Fibroblast of lung (primary cell): ENCODE results near the gene LAYN.

Source experiments
- CTCF ChIP-seq, 2 donors: IDR thresholded peaks in 1 of 2; conservative IDR thresholded peaks in 1 of 2; 1 replicate in 1 of 2; 2 replicates in 1 of 2; pipeline ENCODE4 v1.5.1; 2011 to 2012; ENCODE audit warnings: low read length in 2 of 2, control low read depth in 1 of 2, inconsistent platforms in 1 of 2, low read depth in 1 of 2, mild to moderate bottlenecking in 1 of 2
- EZH2 ChIP-seq: IDR thresholded peaks from 2 replicates; pipeline ENCODE4 v1.5.1; 2012; ENCODE audit warnings: low read length, control low read depth, mild to moderate bottlenecking; ENCODE audit errors: missing control alignments

- TF ChIP-seq EZH2 (no peak), CTCF (conservative IDR thresholded peaks at IDR 0.05 in 1 of 2, IDR thresholded peaks at IDR 0.05 in 1 of 2; ENCODE audit: low read depth in 1 of 2, low read length in 2 of 2) (no peak)
Observed at GRCh38 chr11:111532365-111532709, 8.2 kb upstream of the LAYN start.
